Measurements from ENCODE around the gene KCNQ1. TPM values are rescaled to one million over a fixed set of nuclear protein-coding genes. Genes with fewer than 3 reads are reported as not detected.
A peak's percentile ranks its signal among the peaks of the same experiment; 100 is the strongest.

KCNQ1 gene
- total and polyA plus RNA-seq, 7 donors: 1.1 to 25.2 (median 3.8) TPM

DNA sequence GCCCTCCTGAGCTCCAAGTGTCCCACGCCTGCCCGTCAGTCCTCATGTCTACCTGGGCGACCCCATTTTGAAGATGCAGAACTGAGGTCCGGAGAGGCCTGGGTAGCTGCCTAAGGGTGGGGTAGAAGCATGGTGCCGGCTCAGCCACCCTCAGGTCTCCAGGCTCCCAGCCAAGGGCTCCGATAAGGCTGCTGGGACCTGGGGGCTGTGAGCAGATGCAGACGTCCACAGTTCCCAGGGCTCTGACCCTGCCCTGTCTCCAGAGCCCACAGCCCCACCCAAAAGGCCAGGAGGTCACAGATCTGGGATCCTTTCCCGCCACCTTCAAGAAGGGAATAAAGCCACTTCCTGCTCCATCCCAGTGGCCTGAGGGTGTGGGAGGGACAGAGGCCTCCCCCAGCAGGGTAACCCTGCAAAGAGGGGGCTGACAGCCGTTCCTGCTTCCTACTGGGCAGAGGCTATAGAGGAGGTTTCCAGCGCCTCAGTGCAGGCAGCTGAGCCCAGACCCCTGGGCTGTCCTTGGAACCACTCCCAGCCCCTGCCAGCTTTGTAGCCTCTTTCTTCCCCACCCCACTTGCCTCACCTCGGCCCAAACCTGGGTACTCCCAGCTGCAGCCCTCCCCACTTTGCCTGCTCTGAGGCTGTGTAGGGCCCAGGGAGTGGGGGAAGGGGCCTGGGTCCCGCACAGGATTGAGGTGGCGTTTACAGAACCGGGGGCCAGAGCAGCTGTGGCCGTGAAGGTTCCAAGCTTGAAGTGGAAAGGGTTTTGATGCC is 355.3 kb downstream of the KCNQ1 start:
- Histone ChIP-seq H3K4me3 (no peak overlapping the region), H3K9me3 (no peaks in the 10 kb centered on the region), H3K36me3 (no peaks in the 10 kb centered on the region), H3K27me3 (no peaks in the 10 kb centered on the region), H3K27ac (no peak overlapping the region), H3K4me1 (peaks cover 0 to 6% (median 5%) of the 10 kb centered on the region in 4 donors)
- 72 to 79% methylated on average over 15 of the region's 15 CpGs for WGBS, 2 donors
- DNase-seq: peak; percentile 62
- TF ChIP-seq POLR2A (IDR thresholded peaks at IDR 0.05) (no peak), EP300 (IDR thresholded peaks at IDR 0.05) (no peak), POLR2AphosphoS5 (IDR thresholded peaks at IDR 0.05) (no peak)
- TF ChIP-seq, protein P1, sequence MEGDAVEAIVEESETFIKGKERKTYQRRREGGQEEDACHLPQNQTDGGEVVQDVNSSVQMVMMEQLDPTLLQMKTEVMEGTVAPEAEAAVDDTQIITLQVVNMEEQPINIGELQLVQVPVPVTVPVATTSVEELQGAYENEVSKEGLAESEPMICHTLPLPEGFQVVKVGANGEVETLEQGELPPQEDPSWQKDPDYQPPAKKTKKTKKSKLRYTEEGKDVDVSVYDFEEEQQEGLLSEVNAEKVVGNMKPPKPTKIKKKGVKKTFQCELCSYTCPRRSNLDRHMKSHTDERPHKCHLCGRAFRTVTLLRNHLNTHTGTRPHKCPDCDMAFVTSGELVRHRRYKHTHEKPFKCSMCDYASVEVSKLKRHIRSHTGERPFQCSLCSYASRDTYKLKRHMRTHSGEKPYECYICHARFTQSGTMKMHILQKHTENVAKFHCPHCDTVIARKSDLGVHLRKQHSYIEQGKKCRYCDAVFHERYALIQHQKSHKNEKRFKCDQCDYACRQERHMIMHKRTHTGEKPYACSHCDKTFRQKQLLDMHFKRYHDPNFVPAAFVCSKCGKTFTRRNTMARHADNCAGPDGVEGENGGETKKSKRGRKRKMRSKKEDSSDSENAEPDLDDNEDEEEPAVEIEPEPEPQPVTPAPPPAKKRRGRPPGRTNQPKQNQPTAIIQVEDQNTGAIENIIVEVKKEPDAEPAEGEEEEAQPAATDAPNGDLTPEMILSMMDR (IDR thresholded peaks at IDR 0.05): no peak
- intact Hi-C loops (cut with DNase I): no loop called here

DNA sequence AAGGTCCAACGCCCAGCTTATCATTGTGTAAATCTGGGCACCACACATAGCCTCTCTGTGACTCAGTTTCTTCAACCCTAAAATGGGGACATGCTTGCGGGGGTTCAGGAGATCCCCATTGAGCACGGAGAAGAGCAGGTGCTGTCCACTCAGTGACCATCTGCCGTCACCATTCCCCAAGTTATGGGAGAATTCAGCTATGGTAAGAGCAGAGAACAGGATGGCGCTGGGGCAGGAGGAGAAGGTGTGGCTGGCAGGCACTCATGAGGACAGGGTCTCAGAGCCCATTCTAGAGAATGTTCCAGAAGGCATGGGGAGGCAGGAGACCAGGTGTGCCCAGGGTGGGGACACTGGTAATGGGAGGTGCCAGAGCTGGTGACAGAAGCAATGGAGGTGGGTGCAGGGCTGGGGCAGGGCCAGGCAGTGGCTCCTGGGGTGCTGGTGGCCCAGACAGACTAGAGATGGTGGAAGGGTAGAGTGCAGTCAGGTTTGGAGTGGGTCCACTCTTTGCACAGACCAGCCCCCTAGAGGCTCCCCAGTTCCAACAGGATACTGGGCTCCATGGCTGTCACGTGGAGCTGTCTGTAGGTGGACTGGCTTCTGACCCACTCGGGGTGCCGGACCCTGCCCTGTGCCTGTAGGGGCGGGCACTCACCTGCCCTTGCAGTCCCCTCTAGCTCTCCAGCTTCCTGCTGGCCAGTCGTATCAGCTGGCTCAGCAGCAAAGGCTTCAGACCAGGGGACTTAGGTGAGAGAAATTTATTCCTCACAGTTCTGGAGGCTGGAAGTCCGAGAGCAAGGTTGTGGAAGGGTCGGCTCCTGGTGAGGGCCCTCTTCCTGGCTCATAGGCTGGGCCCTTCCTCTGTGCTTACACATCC is 356.1 kb downstream of the KCNQ1 start:
- intact Hi-C loops (cut with DNase I): no loop called here
- Histone ChIP-seq H3K27me3 (no peaks in the 10 kb centered on the region), H3K4me1 (peaks cover 0 to 8% (median 6%) of the 10 kb centered on the region in 4 donors), H3K36me3 (no peaks in the 10 kb centered on the region), H3K27ac (no peak overlapping the region), H3K9me3 (no peaks in the 10 kb centered on the region), H3K4me3 (no peak overlapping the region)
- WGBS, 2 donors: 93 to 94% methylated on average over 12 of the region's 12 CpGs
- DNase-seq: peak; percentile 57
- TF ChIP-seq POLR2AphosphoS5 (IDR thresholded peaks at IDR 0.05) (no peak), EP300 (IDR thresholded peaks at IDR 0.05) (no peak), POLR2A (IDR thresholded peaks at IDR 0.05) (no peak)
- TF ChIP-seq, protein P1 (IDR thresholded peaks at IDR 0.05): no peak

DNA sequence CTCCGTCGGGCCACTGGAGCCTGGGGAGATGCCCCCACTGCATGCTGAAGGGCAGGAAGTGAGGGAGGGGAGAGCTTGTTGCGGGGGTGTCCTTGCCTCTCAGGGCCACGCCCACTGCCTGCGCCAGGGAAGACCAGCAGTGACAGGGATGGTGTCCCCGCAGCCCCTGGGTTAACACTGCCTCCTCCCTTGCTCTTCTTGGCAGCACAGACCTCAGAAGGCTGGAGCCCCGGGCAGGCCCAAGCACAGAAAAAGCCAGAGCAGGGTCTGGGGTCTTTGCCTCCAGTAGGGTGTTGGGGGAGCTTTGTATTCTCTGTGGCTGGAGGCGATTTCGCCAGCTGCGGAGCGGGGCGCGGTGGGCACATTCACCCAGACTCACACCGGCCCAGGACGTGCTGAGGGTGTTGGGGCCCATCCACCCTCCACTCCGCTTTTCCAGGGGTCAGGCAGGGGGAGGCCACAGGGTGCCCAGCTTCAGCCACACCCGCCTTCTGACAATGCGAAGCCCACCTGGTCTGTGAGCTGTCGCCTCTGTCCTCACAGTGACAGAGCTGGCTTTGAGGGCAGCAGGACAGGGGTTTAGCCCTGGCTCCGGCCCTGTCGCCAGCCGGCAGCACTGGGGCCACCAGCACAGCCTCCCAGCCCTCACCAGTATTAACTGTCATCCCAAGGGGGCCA is 357.0 kb downstream of the KCNQ1 start:
- no peak for TF ChIP-seq POLR2AphosphoS5 (IDR thresholded peaks at IDR 0.05)
- no peak for TF ChIP-seq EP300 (IDR thresholded peaks at IDR 0.05)
- no peak for TF ChIP-seq POLR2A (IDR thresholded peaks at IDR 0.05)
- TF ChIP-seq, protein P1 (IDR thresholded peaks at IDR 0.05): no peak
- Histone ChIP-seq H3K27ac (no peak overlapping the region), H3K4me3 (no peak overlapping the region), H3K27me3 (no peaks in the 10 kb centered on the region), H3K9me3 (no peaks in the 10 kb centered on the region), H3K36me3 (no peaks in the 10 kb centered on the region), H3K4me1 (peaks cover 0 to 17% (median 13%) of the 10 kb centered on the region in 4 donors)
- DNase-seq: peak; percentile 60
- 95% methylated on average over 22 of the region's 22 CpGs for WGBS, 2 donors
- intact Hi-C loops (cut with DNase I): no loop called here

DNA sequence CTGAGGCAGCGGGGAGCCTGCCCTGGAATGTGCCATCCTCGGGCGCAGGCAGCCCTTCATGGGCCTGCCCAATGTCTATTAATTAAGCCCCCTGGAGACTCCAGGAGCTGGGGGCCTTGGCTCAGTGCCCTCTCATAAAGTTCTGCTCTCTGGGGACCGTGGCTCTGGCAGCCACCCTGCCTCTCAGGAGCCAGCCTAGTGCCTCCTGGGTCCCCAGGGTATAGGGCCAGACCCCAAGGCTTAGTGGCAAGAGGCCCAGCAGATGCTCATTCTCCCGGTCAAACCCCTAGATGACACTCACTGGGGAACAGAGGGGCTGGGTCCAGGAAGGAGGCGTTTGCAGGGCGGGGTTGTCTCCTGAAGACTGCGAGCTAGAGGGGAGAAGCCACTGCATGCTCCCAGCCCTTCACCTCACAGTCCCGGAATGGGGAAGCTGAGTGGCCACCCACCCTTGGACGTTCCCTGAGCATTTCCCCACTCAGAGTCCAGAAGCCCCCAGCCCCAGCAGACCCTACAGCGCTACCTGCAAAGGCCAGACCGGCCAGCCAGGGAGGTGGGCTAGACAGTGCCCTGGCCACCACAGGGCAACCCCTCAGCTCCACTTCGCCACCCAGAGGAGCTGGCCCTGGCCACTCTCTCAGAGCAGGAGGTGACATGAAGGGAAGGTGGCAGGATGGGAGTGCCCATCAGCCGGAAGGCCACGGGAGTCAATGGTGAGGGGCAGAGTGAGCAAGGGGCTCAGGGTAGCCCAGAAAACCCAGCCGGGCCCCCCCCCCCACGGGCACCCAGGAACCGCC is 357.8 kb downstream of the KCNQ1 start:
- peak; percentile 42 for DNase-seq

More for the DNA sequence above, 357.8 kb downstream of the KCNQ1 start:
- Histone ChIP-seq H3K27me3 (no peaks in the 10 kb centered on the region), H3K4me3 (no peak overlapping the region), H3K4me1 (peaks cover 0 to 24% (median 20%) of the 10 kb centered on the region in 4 donors), H3K9me3 (no peaks in the 10 kb centered on the region), H3K27ac (no peak overlapping the region), H3K36me3 (no peaks in the 10 kb centered on the region)
- intact Hi-C loops (cut with DNase I): no loop called here
- WGBS, 2 donors: 88 to 92% methylated on average over 18 of the region's 18 CpGs
- TF ChIP-seq, protein P1 (IDR thresholded peaks at IDR 0.05): no peak
- TF ChIP-seq EP300 (IDR thresholded peaks at IDR 0.05) (no peak), POLR2A (IDR thresholded peaks at IDR 0.05) (no peak), POLR2AphosphoS5 (IDR thresholded peaks at IDR 0.05) (no peak)

Measured in sigmoid colon (tissue), 7 donors.